Panc1 (cell line): Measurements from ENCODE around the gene TMEM260. TPM values are rescaled to one million over a fixed set of nuclear protein-coding genes. Genes with fewer than 3 reads are reported as not detected.

Source experiments
- ATAC-seq: fragments of 200-7000 bp; cut with Tn5 transposase; 2 replicates; pipeline ENCODE4 v1.9.1; 2020; ENCODE audit warnings: mild to moderate bottlenecking, moderate library complexity
- BruUV-seq: library from RNA; stranded (reverse); fragments of 400-500 nt; replicated peaks from 2 replicates; lab custom pipeline; 2021; lab: Mats Ljungman, UMichigan
- CTCF ChIA-PET: fragments of 300-600 bp; sonication (Branson Sonifier 250); formaldehyde crosslinking; loops from one replicate; lab custom pipeline; 2022; ENCODE audit warnings: antibody characterized with exemption; lab: Charles Lee
- POLR2A ChIA-PET: fragments of 300-600 bp; sonication (Branson Sonifier 250); formaldehyde crosslinking; loops from one replicate; lab custom pipeline; 2022; ENCODE audit warnings: antibody characterized with exemption; lab: Charles Lee
- DNase-seq: peaks from one replicate; pipeline ENCODE4 v3.0.0-alpha.2; 2010; ENCODE audit warnings: low read depth, low spot score
- H3K27ac ChIP-seq: 2 replicates; pipeline ENCODE4 v1.5.1; 2011; ENCODE audit warnings: mild to moderate bottlenecking, low read length, inconsistent platforms
- H3K27me3 ChIP-seq: fragments of 200-500 bp; sonication (Bioruptor generic); 2 replicates; pipeline ENCODE4 v1.6.0; 2014; ENCODE audit warnings: low read length, inconsistent platforms; ENCODE audit not compliant: control insufficient read depth, insufficient read depth
- H3K36me3 ChIP-seq: fragments of 200-500 bp; sonication (Bioruptor generic); 2 replicates; pipeline ENCODE4 v1.5.1; 2014; ENCODE audit warnings: inconsistent platforms, mild to moderate bottlenecking, low read length, moderate library complexity; ENCODE audit not compliant: control insufficient read depth, insufficient read depth
- H3K4me1 ChIP-seq: 2 replicates; pipeline ENCODE4 v1.5.1; 2011; ENCODE audit warnings: inconsistent platforms, mild to moderate bottlenecking, low read length, moderate library complexity; ENCODE audit not compliant: control insufficient read depth, insufficient read depth
- H3K4me3 ChIP-seq, 2 experiments: 2 replicates each; pipeline ENCODE4 v1.5.1; 2011 to 2012; ENCODE audit warnings: low read depth in 2 of 2, low read length in 2 of 2, mild to moderate bottlenecking in 2 of 2, inconsistent platforms in 1 of 2, moderate library complexity in 1 of 2
- H3K9me3 ChIP-seq: fragments of 200-500 bp; sonication (Bioruptor generic); 2 replicates; pipeline ENCODE4 v1.5.1; 2014; ENCODE audit warnings: low read depth, mild to moderate bottlenecking, inconsistent platforms, low read length, moderate library complexity; ENCODE audit not compliant: control insufficient read depth, insufficient read depth
- CTCF ChIP-seq: fragments of 450-650 bp; IDR thresholded peaks from 2 replicates; pipeline ENCODE4 v1.5.1; 2017; ENCODE audit warnings: mild to moderate bottlenecking
- POLR2AphosphoS5 ChIP-seq: IDR thresholded peaks from 2 replicates; pipeline ENCODE4 v1.6.1; 2012; ENCODE audit warnings: mild to moderate bottlenecking, low read depth, low read length, moderate library complexity
- REST ChIP-seq, 2 experiments: IDR thresholded peaks; 2 replicates each; pipeline ENCODE4 v1.6.1; 2011 to 2012; ENCODE audit warnings: low read depth in 2 of 2, control low read depth in 1 of 2, low read length in 1 of 2, mild to moderate bottlenecking in 1 of 2, moderate library complexity in 1 of 2; ENCODE audit not compliant: insufficient read depth in 1 of 2
- SIN3A ChIP-seq: IDR thresholded peaks from 2 replicates; pipeline ENCODE4 v1.6.1; 2012; ENCODE audit warnings: low read depth, mild to moderate bottlenecking, low read length, moderate library complexity, borderline replicate concordance; ENCODE audit not compliant: insufficient read depth
- TCF7L2 ChIP-seq: IDR thresholded peaks from 2 replicates; pipeline ENCODE4 v1.6.1; 2011; ENCODE audit warnings: mild to moderate bottlenecking, low read depth, low read length, inconsistent platforms
- in situ Hi-C: cut with HindIII; loops from 2 replicates; pipeline ENCODE4 v1.10.0; 2016; ENCODE audit warnings: low sequenced_read_pairs, low pct_unique_long_range_greater_than_20kb
- intact Hi-C: fragments of 100-400 bp; cut with micrococcal nuclease; formaldehyde crosslinking; loops from one replicate; pipeline ENCODE4 v1.10.0; 2022; ENCODE audit not compliant: unreplicated experiment
- total RNA-seq: library from RNA; stranded (reverse); gene quantifications from one replicate; pipeline ENCODE4 v1.2.1, GENCODE V29; 2021; ENCODE audit not compliant: unreplicated experiment

Gene TMEM260
- total RNA-seq, 1 experiment from 2014 or later, result 8.9 TPM

GRCh38 chr14:56647493-56647892, 67.9 kb downstream of the TMEM260 start:
- no peaks in the 10 kb centered on the region for H3K9me3 ChIP-seq
- intact Hi-C loops, result no loop called here

GRCh38 chr14:56648508-56649301, 69.1 kb downstream of the TMEM260 start:
- intact Hi-C loops, result no loop called here
- no peak for ATAC-seq

More at GRCh38 chr14:56647493-56647892, 67.9 kb downstream of the TMEM260 start:
- TF ChIP-seq SIN3A (no peak), REST (IDR thresholded peaks at IDR 0.05; ENCODE audit: insufficient read depth in 1 of 2, low read depth in 2 of 2, low read length in 1 of 2) (no peak), CTCF (no peak), POLR2AphosphoS5 (no peak)
- ChIA-PET POLR2A (no interaction called here), CTCF (interaction anchor here (0.8 kb wide), 1 partner anchor 669 kb away, joined by 5 read pairs; no protein-coding TSS in a partner anchor)
- H3K36me3 ChIP-seq, result no peaks in the 10 kb centered on the region
- H3K4me1 ChIP-seq, result no peaks in the 10 kb centered on the region
- H3K27me3 ChIP-seq, result no peaks in the 10 kb centered on the region
- BruUV-seq, result no TSS peak
- in situ Hi-C loops, result no loop called here
- ATAC-seq (no peak), DNase-seq (no peak)
- no peak overlapping the region for H3K27ac ChIP-seq
- no peak overlapping the region for H3K4me3 ChIP-seq

More at GRCh38 chr14:56648508-56649301, 69.1 kb downstream of the TMEM260 start:
- no peak overlapping the region for H3K27ac ChIP-seq
- no peaks in the 10 kb centered on the region for H3K4me1 ChIP-seq
- H3K36me3 ChIP-seq, result no peaks in the 10 kb centered on the region
- ChIA-PET POLR2A (no interaction called here), CTCF (no interaction called here)
- TF ChIP-seq SIN3A (no peak), POLR2AphosphoS5 (no peak), TCF7L2 (no peak), CTCF (no peak), REST (IDR thresholded peaks at IDR 0.05; ENCODE audit: insufficient read depth in 1 of 2, low read depth in 2 of 2, low read length in 1 of 2) (no peak)
- no peaks in the 10 kb centered on the region for H3K27me3 ChIP-seq
- in situ Hi-C loops, result no loop called here
- no peak for DNase-seq
- H3K4me3 ChIP-seq, result no peak overlapping the region
- BruUV-seq, result no TSS peak
- no peaks in the 10 kb centered on the region for H3K9me3 ChIP-seq
